Panc1 (cell line): ENCODE data around the gene TMEM233.

ENCODE experiments used
- POLR2AphosphoS5 ChIP-seq: IDR thresholded peaks from 2 replicates; pipeline ENCODE4 v1.6.1; 2012; ENCODE audit warnings: mild to moderate bottlenecking, low read depth, low read length, moderate library complexity
- TCF7L2 ChIP-seq: IDR thresholded peaks from 2 replicates; pipeline ENCODE4 v1.6.1; 2011; ENCODE audit warnings: mild to moderate bottlenecking, low read depth, low read length, inconsistent platforms
- TF ChIP-seq, protein P1 (sequence below): fragments of 450-650 bp; IDR thresholded peaks from 2 replicates; pipeline ENCODE4 v1.5.1; 2017; ENCODE audit warnings: mild to moderate bottlenecking

DNA sequence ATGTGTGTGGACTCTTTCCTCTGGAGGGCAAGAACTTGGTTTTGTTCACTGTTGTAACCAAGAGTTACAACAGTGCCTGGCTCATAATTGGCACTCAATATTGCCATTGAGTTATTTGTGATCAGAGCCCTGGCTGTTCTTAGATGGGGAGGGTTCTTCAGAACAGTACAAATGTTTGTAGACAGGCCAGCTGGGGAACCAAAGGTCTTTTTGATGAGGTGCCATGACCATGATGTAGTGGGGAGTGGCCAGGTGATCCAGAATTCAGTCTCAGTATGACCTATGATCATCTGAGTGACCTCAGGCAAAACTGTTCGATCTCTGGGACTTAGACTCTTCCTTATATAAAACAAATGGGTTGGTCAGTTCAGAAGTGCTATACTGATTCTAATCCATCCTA is 71.1 kb downstream of the TMEM233 start:
- TF ChIP-seq, protein P1, sequence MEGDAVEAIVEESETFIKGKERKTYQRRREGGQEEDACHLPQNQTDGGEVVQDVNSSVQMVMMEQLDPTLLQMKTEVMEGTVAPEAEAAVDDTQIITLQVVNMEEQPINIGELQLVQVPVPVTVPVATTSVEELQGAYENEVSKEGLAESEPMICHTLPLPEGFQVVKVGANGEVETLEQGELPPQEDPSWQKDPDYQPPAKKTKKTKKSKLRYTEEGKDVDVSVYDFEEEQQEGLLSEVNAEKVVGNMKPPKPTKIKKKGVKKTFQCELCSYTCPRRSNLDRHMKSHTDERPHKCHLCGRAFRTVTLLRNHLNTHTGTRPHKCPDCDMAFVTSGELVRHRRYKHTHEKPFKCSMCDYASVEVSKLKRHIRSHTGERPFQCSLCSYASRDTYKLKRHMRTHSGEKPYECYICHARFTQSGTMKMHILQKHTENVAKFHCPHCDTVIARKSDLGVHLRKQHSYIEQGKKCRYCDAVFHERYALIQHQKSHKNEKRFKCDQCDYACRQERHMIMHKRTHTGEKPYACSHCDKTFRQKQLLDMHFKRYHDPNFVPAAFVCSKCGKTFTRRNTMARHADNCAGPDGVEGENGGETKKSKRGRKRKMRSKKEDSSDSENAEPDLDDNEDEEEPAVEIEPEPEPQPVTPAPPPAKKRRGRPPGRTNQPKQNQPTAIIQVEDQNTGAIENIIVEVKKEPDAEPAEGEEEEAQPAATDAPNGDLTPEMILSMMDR, result no peak
- no peak for TF ChIP-seq POLR2AphosphoS5
- no peak for TF ChIP-seq TCF7L2
